ENCODE results near the gene FHIT. TPM values are rescaled to one million over a fixed set of nuclear protein-coding genes. Genes with fewer than 3 reads are reported as not detected.
A peak's percentile ranks its signal among the peaks of the same experiment; 100 is the strongest.

Gene FHIT
- total and polyA plus RNA-seq, 10 of the 15 experiments (the other 5 are each of a cell fraction or from before 2014, with no cell fraction given): 4.2 to 14.9 (median 9.4) TPM

GRCh38 chr3:60588806-60589205 lies 662.4 kb downstream of the FHIT start:
- FAIRE-seq (no peak), DNase-seq (ENCODE audit: low read depth, low spot score) (no peak), ATAC-seq (no peak)
- intact Hi-C loops (cut with micrococcal nuclease; ENCODE audit: unreplicated experiment) (loop anchor here (10.0 kb wide), 1 partner anchor 786 kb away; no protein-coding TSS in a partner anchor), in situ Hi-C loops (cut with MboI) (no loop called here)
- ChIA-PET SMC1A (ENCODE audit: uncharacterized antibody, unreplicated experiment) (no interaction called here), RAD21 (ENCODE audit: unreplicated experiment) (no interaction called here), CTCF (no interaction called here), POLR2A (no interaction called here)
- no peak overlapping the region for H3K9ac ChIP-seq (ENCODE audit: control insufficient read depth, insufficient read depth, low read length)
- no peaks in the 10 kb centered on the region for H4K20me1 ChIP-seq (ENCODE audit: control insufficient read depth, insufficient read depth)
- no peak overlapping the region for H2AFZ ChIP-seq (ENCODE audit: control insufficient read depth, low read depth, low read length)
- no peak for TF ChIP-seq ZNF24 (IDR thresholded peaks at IDR 0.05)
- H3K36me3 ChIP-seq (ENCODE audit: control insufficient read depth in 2 of 2, insufficient read depth in 2 of 2, low read length in 1 of 2): no peaks in the 10 kb centered on the region
- WGBS (ENCODE audit: insufficient coverage, insufficient replicate concordance, low lambda C conversion rate, missing lambda C conversion rate): 52% methylated on average over 3 of the region's 3 CpGs
- H3K4me1 ChIP-seq (ENCODE audit: control insufficient read depth, insufficient read depth, low read length): no peaks in the 10 kb centered on the region
- no peak overlapping the region for H3K27ac ChIP-seq (ENCODE audit: control insufficient read depth, insufficient read depth)
- BruUV-seq (replicated peaks): no TSS peak
- no peaks in the 10 kb centered on the region for H3K79me2 ChIP-seq (ENCODE audit: control insufficient read depth, insufficient read depth, low read length)
- no peaks in the 10 kb centered on the region for H3K9me3 ChIP-seq (replicated peaks; ENCODE audit: control insufficient read depth, insufficient read depth, low read length)
- no peak overlapping the region for H3K4me3 ChIP-seq
- H3K4me2 ChIP-seq (ENCODE audit: control insufficient read depth, insufficient read depth): no peak overlapping the region
- no peaks in the 10 kb centered on the region for H3K27me3 ChIP-seq (replicated peaks in 1 of 2; ENCODE audit: control insufficient read depth in 2 of 2, insufficient read depth in 2 of 2, low read length in 1 of 2)

- no peak for FAIRE-seq
- no peak for DNase-seq (ENCODE audit: low read depth, low spot score)
- Histone ChIP-seq H3K9ac (ENCODE audit: control insufficient read depth, insufficient read depth, low read length) (no peak overlapping the region), H3K4me2 (ENCODE audit: control insufficient read depth, insufficient read depth) (no peak overlapping the region), H3K27ac (ENCODE audit: control insufficient read depth, insufficient read depth) (no peak overlapping the region), H4K20me1 (ENCODE audit: control insufficient read depth, insufficient read depth) (no peaks in the 10 kb centered on the region), H3K4me1 (ENCODE audit: control insufficient read depth, insufficient read depth, low read length) (no peaks in the 10 kb centered on the region), H3K79me2 (ENCODE audit: control insufficient read depth, insufficient read depth, low read length) (no peaks in the 10 kb centered on the region), H2AFZ (ENCODE audit: control insufficient read depth, low read depth, low read length) (no peak overlapping the region), H3K36me3 (ENCODE audit: control insufficient read depth in 2 of 2, insufficient read depth in 2 of 2, low read length in 1 of 2) (no peaks in the 10 kb centered on the region), H3K27me3 (replicated peaks in 1 of 2; ENCODE audit: control insufficient read depth in 2 of 2, insufficient read depth in 2 of 2, low read length in 1 of 2) (no peaks in the 10 kb centered on the region), H3K4me3 (no peak overlapping the region), H3K9me3 (replicated peaks; ENCODE audit: control insufficient read depth, insufficient read depth, low read length) (no peaks in the 10 kb centered on the region)
- intact Hi-C loops (cut with micrococcal nuclease; ENCODE audit: unreplicated experiment) (loop anchor here (10.0 kb wide), 1 partner anchor 789 kb away; no protein-coding TSS in a partner anchor), in situ Hi-C loops (cut with MboI) (no loop called here)
- ChIA-PET POLR2A (no interaction called here), RAD21 (ENCODE audit: unreplicated experiment) (no interaction called here), SMC1A (ENCODE audit: uncharacterized antibody, unreplicated experiment) (no interaction called here), CTCF (no interaction called here)
- peak; percentile 57 for ATAC-seq
- 0% methylated on average over 1 of the region's 1 CpG for WGBS (ENCODE audit: insufficient coverage, insufficient replicate concordance, low lambda C conversion rate, missing lambda C conversion rate)
- no TSS peak for BruUV-seq (replicated peaks)
- peak in 1 of 2 experiments; percentile 30; a peak in 1 of 4 replicates for TF ChIP-seq BHLHE40 (IDR thresholded peaks at IDR 0.05; ENCODE audit: borderline replicate concordance in 1 of 2, low read depth in 2 of 2, low read length in 1 of 2)
- TF ChIP-seq RUNX3 (IDR thresholded peaks at IDR 0.05; ENCODE audit: low read length): peak; percentile 17; the same call in 1 of the 2 replicates
- peak; percentile 65; the same call in 1 of the 3 replicates for TF ChIP-seq POU2F2 (IDR thresholded peaks at IDR 0.05; ENCODE audit: borderline replicate concordance, low read depth, low read length)
- no peak for TF ChIP-seq LARP7 (IDR thresholded peaks at IDR 0.05)
Measured at GRCh38 chr3:60585918-60586317, 665.3 kb downstream of the FHIT start.
